Naive thymus-derived CD8-positive, alpha-beta T cell (primary cell): ENCODE results near the gene GNB5. TPM values are rescaled to one million over a fixed set of nuclear protein-coding genes. Genes with fewer than 3 reads are reported as not detected.

Experiments
- ATAC-seq, 2 donors: fragments of 150-1000 bp; cut with Tn5 transposase in 1 of 2; sonication (Bioruptor Pico), chemical (Tn5 transposase) in 1 of 2; 1 replicate in 1 of 2; 2 replicates in 1 of 2; pipeline ENCODE4 v1.10.0; 2021; ENCODE audit warnings: mild to moderate bottlenecking in 2 of 2, moderate library complexity in 2 of 2
- POLR2A ChIA-PET: fragments of 350-600 bp; sonication (Branson Sonifier 250); formaldehyde crosslinking; loops from one replicate; lab custom pipeline; 2021; ENCODE audit warnings: antibody characterized with exemption; lab: Charles Lee
- DNase-seq, 10 donors: peaks; one replicate each; pipeline versions ENCODE4 v3.0.0 to v3.0.0-alpha.2; 2020 to 2022
- H3K27ac Mint-ChIP-seq, 10 donors: one replicate each; pipeline ENCODE4 v1.8.0; 2020 to 2022; ENCODE audit warnings: mild to moderate bottlenecking in 10 of 10, mixed read lengths in 10 of 10, moderate library complexity in 4 of 10, inconsistent platforms in 1 of 10
- H3K27me3 Mint-ChIP-seq, 5 donors: one replicate each; pipeline ENCODE4 v1.8.0; 2021 to 2022; ENCODE audit warnings: mixed read lengths in 5 of 5
- H3K36me3 Mint-ChIP-seq, 3 donors: one replicate each; pipeline ENCODE4 v1.8.0; 2020 to 2022; ENCODE audit warnings: mixed read lengths in 3 of 3, mild to moderate bottlenecking in 2 of 3, inconsistent platforms in 1 of 3
- H3K4me1 Mint-ChIP-seq, 4 donors: one replicate each; pipeline ENCODE4 v1.8.0; 2021 to 2022; ENCODE audit warnings: mixed read lengths in 4 of 4
- H3K4me3 Mint-ChIP-seq, 10 donors: one replicate each; pipeline ENCODE4 v1.8.0; 2020 to 2022; ENCODE audit warnings: mild to moderate bottlenecking in 10 of 10, mixed read lengths in 10 of 10, moderate library complexity in 6 of 10, inconsistent platforms in 1 of 10
- H3K9me3 Mint-ChIP-seq, 9 donors: one replicate each; pipeline ENCODE4 v1.8.0; 2020 to 2022; ENCODE audit warnings: mixed read lengths in 9 of 9, mild to moderate bottlenecking in 3 of 9, inconsistent platforms in 1 of 9, moderate library complexity in 1 of 9
- polyA plus RNA-seq, 3 donors: library from polyadenylated mRNA; unstranded; fragments of 300-500 nt; fragmentation: Illumina TruSeq; gene quantifications; one replicate each; pipeline ENCODE4 v1.2.3, GENCODE V29; 2021
- total RNA-seq, 8 experiments: library from RNA in 2 of 8; stranded (reverse) in 2 of 8; gene quantifications; one replicate each; pipeline ENCODE4 v1.2.3 and lab custom pipeline; 2021 to 2026

GNB5 gene
- total and polyA plus RNA-seq, 5 experiments from 2014 or later, result 32.4 to 48.5 (median 41.7) TPM

- Mint-ChIP-seq H3K36me3 (peaks cover 4 to 53% (median 30%) of the 10 kb centered on the region in 3 donors), H3K9me3 (no peaks in the 10 kb centered on the region), H3K27ac (peak overlapping the region in 1 of 10 donors; percentile 52), H3K27me3 (no peaks in the 10 kb centered on the region), H3K4me1 (peaks cover 21 to 43% (median 35%) of the 10 kb centered on the region in 4 donors), H3K4me3 (no peak overlapping the region)
- POLR2A ChIA-PET, result interaction anchor here (0.7 to 3.3 kb wide), 2 partner anchors 16 to 41 kb away, joined by 4 to 19 read pairs; no protein-coding TSS in a partner anchor
- ATAC-seq (no peak), DNase-seq (peak in 3 of 10 donors; percentile 14 to 30 (median 19))
Observed at GRCh38 chr15:52163321-52164190, 27.6 kb downstream of the GNB5 start.

GRCh38 chr15:52162876-52163275 is 28.3 kb downstream of the GNB5 start:
- DNase-seq (no peak), ATAC-seq (no peak)
- no peak overlapping the region for H3K4me3 Mint-ChIP-seq
- no peak overlapping the region for H3K27ac Mint-ChIP-seq
- H3K4me1 Mint-ChIP-seq, result peaks cover 16 to 36% (median 31%) of the 10 kb centered on the region in 4 donors
- POLR2A ChIA-PET, result interaction anchor here (3.3 kb wide), 1 partner anchor 16 kb away, joined by 19 read pairs; no protein-coding TSS in a partner anchor
- no peaks in the 10 kb centered on the region for H3K27me3 Mint-ChIP-seq
- H3K9me3 Mint-ChIP-seq, result no peaks in the 10 kb centered on the region
- peaks cover 4 to 55% (median 30%) of the 10 kb centered on the region in 3 donors for H3K36me3 Mint-ChIP-seq

GRCh38 chr15:52162260-52162659 is 28.9 kb downstream of the GNB5 start:
- Mint-ChIP-seq H3K9me3 (no peaks in the 10 kb centered on the region), H3K36me3 (peaks cover 4 to 55% (median 30%) of the 10 kb centered on the region in 3 donors), H3K27ac (no peak overlapping the region), H3K27me3 (no peaks in the 10 kb centered on the region), H3K4me1 (peaks cover 16 to 34% (median 26%) of the 10 kb centered on the region in 4 donors), H3K4me3 (no peak overlapping the region)
- ATAC-seq (no peak), DNase-seq (no peak)
- POLR2A ChIA-PET, result no interaction called here

- no peak for DNase-seq
- POLR2A ChIA-PET, result no interaction called here
- H3K27ac Mint-ChIP-seq, result no peak overlapping the region
- no peaks in the 10 kb centered on the region for H3K9me3 Mint-ChIP-seq
- no peak overlapping the region for H3K4me3 Mint-ChIP-seq
- peaks cover 4 to 55% (median 30%) of the 10 kb centered on the region in 3 donors for H3K36me3 Mint-ChIP-seq
- H3K27me3 Mint-ChIP-seq, result no peaks in the 10 kb centered on the region
- ATAC-seq, result no peak
- H3K4me1 Mint-ChIP-seq, result peaks cover 14 to 27% (median 21%) of the 10 kb centered on the region in 4 donors
Observed at GRCh38 chr15:52161406-52161966, 29.7 kb downstream of the GNB5 start.

GRCh38 chr15:52159645-52160044 is 31.5 kb downstream of the GNB5 start:
- POLR2A ChIA-PET, result interaction anchor here (0.6 to 1.1 kb wide), 2 partner anchors 12 to 34 kb away, joined by 3 read pairs; no protein-coding TSS in a partner anchor
- ATAC-seq, result no peak
- no peak overlapping the region for H3K4me3 Mint-ChIP-seq
- H3K27ac Mint-ChIP-seq, result no peak overlapping the region
- H3K27me3 Mint-ChIP-seq, result no peaks in the 10 kb centered on the region
- H3K4me1 Mint-ChIP-seq, result peaks cover 3 to 13% (median 9%) of the 10 kb centered on the region in 4 donors
- peaks cover 4 to 55% (median 33%) of the 10 kb centered on the region in 3 donors for H3K36me3 Mint-ChIP-seq
- DNase-seq, result no peak
- no peaks in the 10 kb centered on the region for H3K9me3 Mint-ChIP-seq

- Mint-ChIP-seq H3K27me3 (no peaks in the 10 kb centered on the region), H3K4me1 (peaks cover 2 to 9% (median 7%) of the 10 kb centered on the region in 4 donors), H3K27ac (peak overlapping the region in 2 of 10 donors; percentile 42 to 50), H3K4me3 (no peak overlapping the region), H3K36me3 (peaks cover 4 to 52% (median 37%) of the 10 kb centered on the region in 3 donors), H3K9me3 (no peaks in the 10 kb centered on the region)
- DNase-seq (no peak), ATAC-seq (no peak)
- POLR2A ChIA-PET, result interaction anchor here (1.7 kb wide), 1 partner anchor 22 kb away, joined by 9 read pairs; no protein-coding TSS in a partner anchor
Observed at GRCh38 chr15:52158084-52158765, 33.0 kb downstream of the GNB5 start.

- Mint-ChIP-seq H3K4me3 (no peak overlapping the region), H3K36me3 (peaks cover 2 to 48% (median 32%) of the 10 kb centered on the region in 3 donors), H3K27ac (peak overlapping the region in 1 of 10 donors; percentile 55), H3K27me3 (no peaks in the 10 kb centered on the region), H3K9me3 (no peaks in the 10 kb centered on the region), H3K4me1 (peaks cover 2 to 7% (median 6%) of the 10 kb centered on the region in 4 donors)
- DNase-seq, result no peak
- POLR2A ChIA-PET, result no interaction called here
- no peak for ATAC-seq
Observed at GRCh38 chr15:52155878-52156277, 35.3 kb downstream of the GNB5 start.

GRCh38 chr15:52154896-52155865 is 36.0 kb downstream of the GNB5 start:
- DNase-seq, result no peak
- H3K4me3 Mint-ChIP-seq, result no peak overlapping the region
- H3K9me3 Mint-ChIP-seq, result no peaks in the 10 kb centered on the region
- no peaks in the 10 kb centered on the region for H3K27me3 Mint-ChIP-seq
- H3K27ac Mint-ChIP-seq, result peak overlapping the region in 1 of 10 donors; percentile 69
- H3K36me3 Mint-ChIP-seq, result peaks cover 0 to 51% (median 29%) of the 10 kb centered on the region in 3 donors
- POLR2A ChIA-PET, result no interaction called here
- no peak for ATAC-seq
- H3K4me1 Mint-ChIP-seq, result peaks cover 2 to 7% (median 6%) of the 10 kb centered on the region in 4 donors

GRCh38 chr15:52153900-52154895 is 37.0 kb downstream of the GNB5 start:
- DNase-seq (no peak), ATAC-seq (no peak)
- H3K4me1 Mint-ChIP-seq, result peaks cover 0 to 7% (median 6%) of the 10 kb centered on the region in 4 donors
- POLR2A ChIA-PET, result no interaction called here
- H3K27ac Mint-ChIP-seq, result peak overlapping the region in 1 of 10 donors; percentile 9
- no peaks in the 10 kb centered on the region for H3K9me3 Mint-ChIP-seq
- peaks cover 0 to 51% (median 27%) of the 10 kb centered on the region in 3 donors for H3K36me3 Mint-ChIP-seq
- no peak overlapping the region for H3K4me3 Mint-ChIP-seq
- no peaks in the 10 kb centered on the region for H3K27me3 Mint-ChIP-seq

GRCh38 chr15:52151353-52151752 is 39.8 kb downstream of the GNB5 start:
- Mint-ChIP-seq H3K4me3 (no peak overlapping the region), H3K27ac (no peak overlapping the region), H3K9me3 (no peaks in the 10 kb centered on the region), H3K4me1 (peaks cover 0 to 7% (median 5%) of the 10 kb centered on the region in 4 donors), H3K27me3 (no peaks in the 10 kb centered on the region), H3K36me3 (peaks cover 0 to 69% (median 41%) of the 10 kb centered on the region in 3 donors)
- POLR2A ChIA-PET, result no interaction called here
- ATAC-seq (no peak), DNase-seq (no peak)

- POLR2A ChIA-PET, result no interaction called here
- Mint-ChIP-seq H3K9me3 (no peaks in the 10 kb centered on the region), H3K4me1 (peaks cover 0 to 7% (median 1%) of the 10 kb centered on the region in 4 donors), H3K36me3 (peaks cover 0 to 73% (median 42%) of the 10 kb centered on the region in 3 donors), H3K4me3 (no peak overlapping the region), H3K27me3 (no peaks in the 10 kb centered on the region), H3K27ac (no peak overlapping the region)
- ATAC-seq, result no peak
- DNase-seq, result no peak
Observed at GRCh38 chr15:52150871-52151270, 40.3 kb downstream of the GNB5 start.
